WTC11 (cell line): Measurements from ENCODE around the gene GPX4. TPM values are rescaled to one million over a fixed set of nuclear protein-coding genes. Genes with fewer than 3 reads are reported as not detected.

ENCODE experiments used
- CREM ChIP-seq: sonication (generic); formaldehyde crosslinking; IDR thresholded peaks from 2 replicates; pipeline ENCODE4 v1.8.1; 2022; ENCODE audit warnings: mild to moderate bottlenecking, missing genetic modification reagents, moderate library complexity
- ELF4 ChIP-seq: sonication (generic); formaldehyde crosslinking; IDR thresholded peaks from 2 replicates; pipeline ENCODE4 v1.8.1; 2022; ENCODE audit warnings: low read depth, mild to moderate bottlenecking, moderate library complexity, missing genetic modification reagents
- ESRRA ChIP-seq: sonication (generic); formaldehyde crosslinking; IDR thresholded peaks from 2 replicates; pipeline ENCODE4 v1.8.1; 2022; ENCODE audit warnings: mild to moderate bottlenecking, missing genetic modification reagents, borderline replicate concordance
- FOXP1 ChIP-seq: sonication (generic); formaldehyde crosslinking; IDR thresholded peaks from 2 replicates; pipeline ENCODE4 v1.8.0; 2022; ENCODE audit warnings: missing genetic modification reagents, mild to moderate bottlenecking, moderate library complexity, borderline replicate concordance
- GABPB1 ChIP-seq: sonication (generic); formaldehyde crosslinking; IDR thresholded peaks from 2 replicates; pipeline ENCODE4 v1.8.1; 2023; ENCODE audit warnings: mild to moderate bottlenecking, missing genetic modification reagents
- JUN ChIP-seq: sonication (generic); formaldehyde crosslinking; IDR thresholded peaks from 2 replicates; pipeline ENCODE4 v1.8.0; 2023; ENCODE audit warnings: mild to moderate bottlenecking, missing genetic modification reagents
- NFATC4 ChIP-seq: fragments of 250-450 bp; sonication (Bioruptor Pico); IDR thresholded peaks from 2 replicates; pipeline ENCODE4 v1.9.0; 2021; ENCODE audit warnings: mild to moderate bottlenecking
- RELA ChIP-seq: sonication (generic); formaldehyde crosslinking; IDR thresholded peaks from 2 replicates; pipeline ENCODE4 v1.8.1; 2022; ENCODE audit warnings: missing genetic modification reagents, mild to moderate bottlenecking, borderline replicate concordance
- SMAD3 ChIP-seq: sonication (generic); formaldehyde crosslinking; IDR thresholded peaks from 2 replicates; pipeline ENCODE4 v1.8.0; 2022; ENCODE audit warnings: missing genetic modification reagents, mild to moderate bottlenecking, borderline replicate concordance
- TCF7 ChIP-seq: sonication (generic); formaldehyde crosslinking; IDR thresholded peaks from 2 replicates; pipeline ENCODE4 v1.8.0; 2022; ENCODE audit warnings: mild to moderate bottlenecking, low read depth, missing genetic modification reagents, moderate library complexity
- TEAD1 ChIP-seq: sonication (generic); formaldehyde crosslinking; IDR thresholded peaks from 2 replicates; pipeline ENCODE4 v1.8.0; 2022; ENCODE audit warnings: mild to moderate bottlenecking, missing genetic modification reagents
- TP53 ChIP-seq: sonication (generic); formaldehyde crosslinking; IDR thresholded peaks from 2 replicates; pipeline ENCODE4 v1.8.1; 2023; ENCODE audit warnings: mild to moderate bottlenecking, missing genetic modification reagents
- ZBTB21 ChIP-seq: sonication (generic); formaldehyde crosslinking; IDR thresholded peaks from 2 replicates; pipeline ENCODE4 v1.8.1; 2023; ENCODE audit warnings: mild to moderate bottlenecking, missing genetic modification reagents, borderline replicate concordance
- ZNF138 ChIP-seq: sonication (generic); formaldehyde crosslinking; conservative IDR thresholded peaks from 2 replicates; pipeline ENCODE4 v1.8.1; 2022; ENCODE audit warnings: mild to moderate bottlenecking, moderate library complexity, missing genetic modification reagents
- ZNF263 ChIP-seq: sonication (generic); formaldehyde crosslinking; IDR thresholded peaks from 2 replicates; pipeline ENCODE4 v1.8.1; 2022; ENCODE audit warnings: low read depth, mild to moderate bottlenecking, moderate library complexity, missing genetic modification reagents
- total RNA-seq: library from RNA; stranded (reverse); gene quantifications from 3 replicates; pipeline ENCODE4 v1.2.3, GENCODE V29; 2021
- TF ChIP-seq, protein P1 (sequence below): fragments of 250-450 bp; sonication (Bioruptor Pico); IDR thresholded peaks from 2 replicates; pipeline ENCODE4 v2.1.2; 2022; ENCODE audit warnings: mild to moderate bottlenecking, moderate library complexity
- TF ChIP-seq, protein P2 (sequence below): sonication (generic); formaldehyde crosslinking; IDR thresholded peaks from 2 replicates; pipeline ENCODE4 v1.8.1; 2023; ENCODE audit warnings: mild to moderate bottlenecking, missing genetic modification reagents, moderate library complexity
- TF ChIP-seq, protein P3 (sequence below): fragments of 250-450 bp; sonication (Bioruptor Pico); conservative IDR thresholded peaks from 2 replicates; pipeline ENCODE4 v1.9.0; 2021; ENCODE audit warnings: mild to moderate bottlenecking
- TF ChIP-seq, protein P4 (sequence below): sonication (generic); formaldehyde crosslinking; IDR thresholded peaks from 2 replicates; pipeline ENCODE4 v1.8.0; 2023; ENCODE audit warnings: mild to moderate bottlenecking, missing genetic modification reagents

GPX4 gene
- total RNA-seq, 1 experiment from 2014 or later, result 363 TPM

DNA sequence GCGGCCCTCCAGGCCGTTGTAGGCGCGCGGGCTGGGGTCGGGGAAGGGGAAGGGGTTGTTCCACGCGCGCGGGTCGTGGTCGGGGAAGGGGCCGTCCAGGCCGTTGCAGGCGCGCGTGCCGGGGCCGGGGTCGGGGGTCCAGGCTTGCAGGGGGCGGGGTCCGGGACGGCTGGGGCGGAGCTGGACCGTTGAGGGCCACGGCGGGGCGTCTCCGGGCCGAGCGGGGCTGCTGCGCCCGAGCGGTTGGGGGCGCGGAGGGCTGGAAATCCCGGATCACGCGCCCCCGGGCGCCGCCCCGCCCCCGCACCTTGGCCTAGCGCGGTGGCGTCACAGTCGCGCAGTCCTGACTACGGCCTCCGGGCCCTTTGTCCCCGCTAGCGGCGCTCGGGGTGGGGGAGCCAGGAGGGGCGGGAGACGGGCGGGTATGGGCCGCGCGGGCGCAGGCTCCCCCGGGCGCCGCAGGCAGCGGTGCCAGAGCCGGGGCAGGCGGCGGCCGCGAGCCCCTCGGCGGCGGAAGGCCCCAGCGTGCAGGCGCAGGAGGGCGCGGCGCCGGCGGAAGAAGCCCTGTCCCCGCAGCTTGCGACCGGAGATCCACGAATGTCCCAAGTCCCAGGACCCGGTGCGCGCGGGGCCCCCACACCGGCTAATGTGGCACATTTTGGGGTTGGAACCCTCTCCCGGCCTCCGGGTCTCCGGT is 665 bp downstream of the GPX4 start (continued):
- no peak for TF ChIP-seq RELA (CRISPR knock-in tag)
- TF ChIP-seq CREM (CRISPR knock-in tag), result no peak
- TF ChIP-seq, protein P1, sequence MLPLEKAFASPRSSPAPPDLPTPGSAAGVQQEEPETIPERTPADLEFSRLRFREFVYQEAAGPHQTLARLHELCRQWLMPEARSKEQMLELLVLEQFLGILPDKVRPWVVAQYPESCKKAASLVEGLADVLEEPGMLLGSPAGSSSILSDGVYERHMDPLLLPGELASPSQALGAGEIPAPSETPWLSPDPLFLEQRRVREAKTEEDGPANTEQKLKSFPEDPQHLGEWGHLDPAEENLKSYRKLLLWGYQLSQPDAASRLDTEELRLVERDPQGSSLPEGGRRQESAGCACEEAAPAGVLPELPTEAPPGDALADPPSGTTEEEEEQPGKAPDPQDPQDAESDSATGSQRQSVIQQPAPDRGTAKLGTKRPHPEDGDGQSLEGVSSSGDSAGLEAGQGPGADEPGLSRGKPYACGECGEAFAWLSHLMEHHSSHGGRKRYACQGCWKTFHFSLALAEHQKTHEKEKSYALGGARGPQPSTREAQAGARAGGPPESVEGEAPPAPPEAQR (CRISPR knock-in tag), result no peak
- TF ChIP-seq, protein P2, sequence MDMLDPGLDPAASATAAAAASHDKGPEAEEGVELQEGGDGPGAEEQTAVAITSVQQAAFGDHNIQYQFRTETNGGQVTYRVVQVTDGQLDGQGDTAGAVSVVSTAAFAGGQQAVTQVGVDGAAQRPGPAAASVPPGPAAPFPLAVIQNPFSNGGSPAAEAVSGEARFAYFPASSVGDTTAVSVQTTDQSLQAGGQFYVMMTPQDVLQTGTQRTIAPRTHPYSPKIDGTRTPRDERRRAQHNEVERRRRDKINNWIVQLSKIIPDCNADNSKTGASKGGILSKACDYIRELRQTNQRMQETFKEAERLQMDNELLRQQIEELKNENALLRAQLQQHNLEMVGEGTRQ, result peak; percentile 50
- no peak for TF ChIP-seq SMAD3 (CRISPR knock-in tag)
- no peak for TF ChIP-seq GABPB1 (CRISPR knock-in tag)
- TF ChIP-seq, protein P3, sequence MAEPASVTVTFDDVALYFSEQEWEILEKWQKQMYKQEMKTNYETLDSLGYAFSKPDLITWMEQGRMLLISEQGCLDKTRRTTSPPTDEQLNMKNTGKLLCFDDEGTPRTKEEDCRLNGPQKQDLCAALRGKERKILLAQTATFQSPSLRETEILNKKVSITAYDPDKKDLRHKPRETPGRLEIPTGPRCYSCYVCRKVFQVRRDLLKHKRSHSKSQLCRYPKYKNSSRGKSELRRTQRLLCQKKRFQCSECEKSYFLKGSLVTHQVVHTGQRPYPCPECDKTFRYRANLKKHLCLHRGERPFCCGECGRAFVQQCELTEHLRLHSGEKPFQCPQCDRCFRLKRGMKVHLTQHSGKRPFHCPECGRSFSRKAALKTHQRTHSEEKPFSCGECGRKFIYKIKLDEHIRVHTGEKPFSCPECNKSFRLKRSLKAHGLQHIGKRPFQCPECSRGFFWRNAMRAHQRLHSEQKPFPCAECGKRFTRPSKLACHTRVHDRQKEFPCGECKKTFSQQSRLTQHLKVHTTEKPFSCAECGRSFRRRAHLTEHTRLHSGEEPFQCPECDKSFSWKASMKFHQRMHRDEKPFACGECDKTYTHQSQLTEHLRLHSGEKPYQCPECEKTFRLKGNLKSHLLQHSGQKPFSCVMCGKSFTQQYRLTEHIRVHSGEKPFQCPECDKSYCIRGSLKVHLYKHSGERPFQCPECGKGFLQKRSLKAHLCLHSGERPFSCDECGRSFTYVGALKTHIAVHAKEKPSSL (CRISPR knock-in tag), result no peak
- no peak for TF ChIP-seq ZNF138 (CRISPR knock-in tag)
- no peak for TF ChIP-seq ELF4 (CRISPR knock-in tag)
- no peak for TF ChIP-seq ZBTB21 (CRISPR knock-in tag)
- TF ChIP-seq TCF7 (CRISPR knock-in tag), result no peak; the same call in 1 of the 2 replicates
- TF ChIP-seq NFATC4 (CRISPR knock-in tag), result no peak
- TF ChIP-seq TP53, result no peak; the same call in 1 of the 2 replicates
- TF ChIP-seq JUN, result no peak
- TF ChIP-seq TEAD1 (CRISPR knock-in tag), result no peak
- no peak for TF ChIP-seq ZNF263 (CRISPR knock-in tag)
- TF ChIP-seq, protein P4, sequence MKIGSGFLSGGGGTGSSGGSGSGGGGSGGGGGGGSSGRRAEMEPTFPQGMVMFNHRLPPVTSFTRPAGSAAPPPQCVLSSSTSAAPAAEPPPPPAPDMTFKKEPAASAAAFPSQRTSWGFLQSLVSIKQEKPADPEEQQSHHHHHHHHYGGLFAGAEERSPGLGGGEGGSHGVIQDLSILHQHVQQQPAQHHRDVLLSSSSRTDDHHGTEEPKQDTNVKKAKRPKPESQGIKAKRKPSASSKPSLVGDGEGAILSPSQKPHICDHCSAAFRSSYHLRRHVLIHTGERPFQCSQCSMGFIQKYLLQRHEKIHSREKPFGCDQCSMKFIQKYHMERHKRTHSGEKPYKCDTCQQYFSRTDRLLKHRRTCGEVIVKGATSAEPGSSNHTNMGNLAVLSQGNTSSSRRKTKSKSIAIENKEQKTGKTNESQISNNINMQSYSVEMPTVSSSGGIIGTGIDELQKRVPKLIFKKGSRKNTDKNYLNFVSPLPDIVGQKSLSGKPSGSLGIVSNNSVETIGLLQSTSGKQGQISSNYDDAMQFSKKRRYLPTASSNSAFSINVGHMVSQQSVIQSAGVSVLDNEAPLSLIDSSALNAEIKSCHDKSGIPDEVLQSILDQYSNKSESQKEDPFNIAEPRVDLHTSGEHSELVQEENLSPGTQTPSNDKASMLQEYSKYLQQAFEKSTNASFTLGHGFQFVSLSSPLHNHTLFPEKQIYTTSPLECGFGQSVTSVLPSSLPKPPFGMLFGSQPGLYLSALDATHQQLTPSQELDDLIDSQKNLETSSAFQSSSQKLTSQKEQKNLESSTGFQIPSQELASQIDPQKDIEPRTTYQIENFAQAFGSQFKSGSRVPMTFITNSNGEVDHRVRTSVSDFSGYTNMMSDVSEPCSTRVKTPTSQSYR (CRISPR knock-in tag), result no peak
- TF ChIP-seq ESRRA, result peak; percentile 50; the same call in 1 of the 2 replicates
- no peak; the same call in none of the 2 replicates for TF ChIP-seq FOXP1 (CRISPR knock-in tag)
